GM19372 (cell line): Measurements from ENCODE around the gene CRIM1.

Source experiments
- ATAC-seq: cut with Tn5 transposase; IDR thresholded peaks from one replicate; pipeline ENCODE4 v1.9.1; 2021; ENCODE audit warnings: mild to moderate bottlenecking, low read depth, moderate library complexity; ENCODE audit not compliant: unreplicated experiment

Gene CRIM1

DNA sequence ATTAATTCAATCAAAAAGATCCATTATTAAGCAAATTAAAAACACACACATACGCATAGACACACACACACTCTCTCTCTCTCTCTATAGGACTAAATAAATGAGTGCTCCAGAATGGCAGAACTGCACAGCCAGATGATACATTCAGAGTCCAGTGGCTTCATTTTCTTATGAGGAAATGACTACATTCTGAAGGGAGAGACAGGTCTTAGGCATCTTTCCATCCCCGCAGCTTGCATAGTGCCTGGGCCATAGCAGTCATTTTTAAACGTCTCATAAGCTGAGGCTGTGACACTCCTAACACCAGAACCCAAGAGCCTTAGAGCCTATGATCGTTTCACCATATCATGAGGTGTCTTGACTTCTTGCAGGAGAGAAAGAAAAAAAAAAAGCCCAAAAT lies 211.3 kb downstream of the CRIM1 start:
- ATAC-seq, result no peak

DNA sequence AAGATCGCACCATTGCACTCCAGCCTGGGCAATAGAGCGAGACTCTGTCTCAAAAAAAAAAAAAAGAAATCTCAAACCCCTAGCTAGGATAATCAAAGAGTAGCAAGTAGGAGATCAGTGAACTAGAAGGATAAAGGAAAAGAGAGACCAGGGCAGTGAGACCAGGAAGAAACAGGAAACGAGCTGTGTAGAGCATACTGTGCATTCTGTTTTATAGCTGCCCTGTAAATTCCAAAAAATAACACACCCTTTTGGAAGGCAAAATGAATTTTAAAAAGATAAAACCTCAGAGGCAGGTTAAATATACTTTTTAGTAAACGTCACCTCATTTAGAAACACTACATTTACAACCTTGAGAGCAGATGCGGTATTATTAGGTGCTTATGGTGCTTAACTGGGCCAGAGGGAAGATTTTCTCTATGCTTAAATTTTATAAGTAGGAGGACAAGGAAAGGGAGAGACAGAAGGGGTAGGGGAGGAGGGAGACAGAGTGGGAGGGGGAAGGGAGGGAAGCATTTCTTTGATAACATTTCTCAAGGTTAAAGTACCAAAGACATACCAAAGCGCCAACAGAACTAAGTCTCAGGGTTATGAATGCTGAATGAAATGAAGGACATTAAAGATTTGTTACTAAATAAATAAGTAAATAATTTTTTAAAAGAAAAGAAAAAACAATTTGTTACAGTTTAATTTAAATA lies 212.3 kb downstream of the CRIM1 start:
- no peak for ATAC-seq

DNA sequence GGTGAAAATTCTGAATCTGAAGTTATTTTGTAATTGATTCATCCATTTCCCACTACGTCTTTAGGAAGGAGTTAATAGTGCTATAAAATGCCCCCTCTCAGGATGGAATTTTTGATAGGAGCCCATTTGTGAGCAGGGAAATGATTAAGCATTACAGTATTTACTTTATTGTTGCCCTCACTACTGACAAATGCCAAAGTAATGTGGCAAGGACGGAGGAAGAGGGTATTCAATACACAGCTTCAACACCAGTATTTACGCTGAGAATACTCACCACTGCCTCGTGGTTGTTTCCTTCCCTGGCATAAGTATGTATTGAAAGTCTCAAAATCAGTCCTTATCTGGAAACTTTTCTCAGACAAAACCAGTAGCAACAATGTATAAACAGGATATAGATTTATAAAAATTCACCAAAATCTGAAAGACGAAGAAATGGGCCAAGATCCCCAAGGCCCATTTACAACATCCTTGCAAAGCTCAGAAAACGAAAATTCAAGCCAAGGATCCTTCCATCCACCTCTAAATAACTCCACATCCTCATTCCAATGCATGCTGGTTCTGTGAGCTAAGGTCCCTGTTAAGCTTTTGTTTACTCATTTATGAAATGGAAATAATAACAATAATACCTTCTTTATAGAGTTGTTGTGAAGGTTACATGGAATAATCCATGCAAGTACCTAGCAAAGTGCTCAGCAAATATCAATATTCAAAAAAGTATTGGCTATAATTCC lies 213.1 kb downstream of the CRIM1 start:
- no peak for ATAC-seq

DNA sequence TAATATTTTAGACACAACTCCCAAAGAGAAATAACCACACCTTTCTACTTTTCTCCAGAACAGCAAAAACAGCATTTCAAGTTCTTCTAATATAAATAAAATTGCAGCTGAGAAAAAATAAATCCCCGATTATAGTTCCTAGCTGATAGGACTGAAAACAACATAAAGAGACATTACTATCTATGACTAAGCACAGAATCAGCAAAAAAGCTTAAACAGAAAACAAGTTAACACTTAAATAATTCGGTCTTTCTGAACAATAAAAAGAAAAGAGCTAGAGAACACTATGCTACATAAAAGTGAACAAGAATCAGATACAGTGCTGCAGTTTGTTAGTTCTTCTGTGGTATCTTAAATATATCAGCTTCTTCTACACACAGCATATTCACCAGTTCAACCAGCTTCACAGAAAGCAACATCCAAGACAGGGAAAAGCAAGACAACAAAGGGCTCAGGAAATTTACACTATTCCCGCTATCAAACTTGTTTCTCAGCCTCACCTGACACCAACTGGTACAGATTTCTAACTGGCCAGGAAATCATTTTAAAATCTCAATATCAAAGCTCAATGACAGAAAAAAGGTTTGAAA lies 213.8 kb downstream of the CRIM1 start:
- no peak for ATAC-seq

DNA sequence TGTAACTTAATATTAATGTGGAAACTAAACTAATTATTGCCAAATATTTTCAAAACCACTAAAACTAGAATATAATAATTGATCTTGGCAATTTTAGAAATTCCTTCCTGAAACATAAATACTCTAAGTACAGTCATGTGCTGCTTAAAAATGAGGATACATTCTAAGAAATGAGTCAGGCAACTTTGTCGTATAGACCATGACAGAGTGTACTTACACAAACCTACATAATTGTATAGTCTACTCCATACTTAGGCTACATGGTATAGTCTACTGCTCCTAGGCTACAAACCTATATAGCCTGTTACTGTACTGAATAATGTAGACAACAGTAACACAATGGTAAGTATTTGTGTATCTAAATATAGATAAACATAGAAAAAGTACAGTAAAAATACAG lies 214.8 kb downstream of the CRIM1 start:
- ATAC-seq, result no peak

DNA sequence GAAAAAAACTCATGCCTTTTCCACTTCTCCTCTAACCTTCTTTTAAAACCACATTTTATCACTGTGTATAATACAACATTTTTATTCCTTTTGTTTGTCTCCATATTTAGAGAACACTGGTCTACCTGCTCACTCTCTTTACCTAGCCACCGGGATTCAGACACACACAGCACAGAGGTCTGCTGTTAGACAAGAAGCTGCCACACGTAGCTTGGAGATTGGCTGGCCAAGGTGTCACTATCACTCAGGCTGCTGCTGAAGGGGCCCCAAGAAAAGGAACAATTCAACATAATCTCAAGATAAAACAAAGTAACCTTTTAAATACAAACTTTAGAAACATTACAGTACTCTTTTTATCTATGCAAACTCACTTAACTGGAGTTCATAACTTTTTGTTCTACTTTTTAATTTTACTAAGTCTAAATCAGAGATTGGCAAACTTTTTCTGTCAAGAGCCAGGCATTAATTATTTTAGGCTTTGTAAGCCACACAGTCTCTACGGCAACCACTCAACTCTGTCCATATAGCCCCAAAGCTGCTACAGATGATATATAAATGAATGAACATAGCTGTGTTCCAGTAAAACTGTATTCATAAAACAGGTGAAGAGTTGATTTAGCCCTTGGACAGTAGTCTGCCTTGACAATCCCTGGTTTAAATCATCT lies 216.6 kb downstream of the CRIM1 start:
- no peak for ATAC-seq

DNA sequence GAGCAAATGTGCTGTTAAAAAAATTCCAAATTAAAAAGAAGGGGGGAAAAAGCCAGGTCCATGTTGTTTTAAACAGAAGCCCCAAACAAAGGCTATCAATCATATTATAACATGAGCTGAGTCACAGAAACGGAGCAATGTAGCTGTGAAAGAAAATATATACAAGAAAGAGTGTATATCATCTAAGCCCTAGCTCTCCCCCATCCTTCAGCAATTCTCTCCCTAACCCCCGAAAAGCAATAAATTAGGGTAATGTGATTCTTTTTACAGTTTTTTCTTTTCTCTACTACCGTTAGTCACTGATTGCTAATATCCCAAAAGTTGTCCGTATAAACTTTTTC lies 217.1 kb downstream of the CRIM1 start:
- no peak for ATAC-seq

DNA sequence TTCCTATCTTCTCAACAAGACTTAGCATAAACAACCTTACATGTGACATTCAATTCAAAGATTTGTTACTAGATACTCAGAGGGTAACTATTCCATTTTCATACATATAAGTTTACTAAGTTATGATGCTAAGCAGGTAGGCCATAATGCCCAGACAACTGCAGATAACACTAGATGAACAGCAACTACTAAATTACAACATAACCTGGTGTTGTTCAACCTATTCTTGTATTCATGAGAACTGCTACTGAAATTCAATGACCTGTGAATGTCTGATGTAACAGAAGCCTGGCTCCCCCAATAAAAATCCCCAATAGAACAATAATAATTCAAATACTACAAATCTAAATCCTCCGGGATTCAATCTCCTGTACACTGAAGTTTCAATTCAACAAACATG lies 217.6 kb downstream of the CRIM1 start:
- no peak for ATAC-seq

DNA sequence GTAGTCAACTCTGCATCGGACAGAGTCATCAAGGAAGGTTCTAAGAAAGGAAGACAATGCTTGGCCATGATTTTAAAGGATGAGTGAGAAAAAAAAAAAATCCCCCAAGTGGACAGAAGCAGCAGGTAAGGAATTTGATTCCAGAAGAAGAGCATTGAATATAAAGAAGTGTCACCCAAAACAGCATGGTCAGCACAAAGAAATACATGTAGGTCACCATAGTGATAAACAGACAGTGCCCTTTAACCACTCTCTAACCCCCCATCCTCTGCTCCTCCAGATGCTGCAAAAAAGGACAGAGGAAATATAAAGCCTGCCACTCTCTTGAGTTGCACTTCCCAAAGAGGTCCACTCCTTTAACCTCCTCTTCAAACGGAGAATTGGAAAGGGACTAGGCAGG lies 219.0 kb downstream of the CRIM1 start:
- ATAC-seq, result no peak

DNA sequence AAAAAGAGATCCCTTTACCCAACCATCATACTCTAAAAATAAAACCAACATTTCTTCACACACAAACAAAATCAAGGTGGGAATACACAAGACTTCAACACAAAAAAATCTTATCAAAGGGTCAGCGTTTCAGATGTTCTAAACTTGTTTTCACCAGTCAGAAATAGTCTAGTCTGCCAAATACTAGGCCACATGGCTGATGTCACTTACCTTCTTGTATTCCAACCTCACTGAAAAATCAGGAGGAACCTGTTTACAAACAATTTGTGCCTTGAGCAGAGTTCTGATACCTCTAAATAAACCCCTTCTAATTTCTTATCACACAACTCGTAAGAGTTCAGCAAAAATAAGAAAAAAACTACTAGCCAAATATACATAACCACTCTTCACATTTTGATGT lies 222.3 kb downstream of the CRIM1 start:
- ATAC-seq, result no peak

DNA sequence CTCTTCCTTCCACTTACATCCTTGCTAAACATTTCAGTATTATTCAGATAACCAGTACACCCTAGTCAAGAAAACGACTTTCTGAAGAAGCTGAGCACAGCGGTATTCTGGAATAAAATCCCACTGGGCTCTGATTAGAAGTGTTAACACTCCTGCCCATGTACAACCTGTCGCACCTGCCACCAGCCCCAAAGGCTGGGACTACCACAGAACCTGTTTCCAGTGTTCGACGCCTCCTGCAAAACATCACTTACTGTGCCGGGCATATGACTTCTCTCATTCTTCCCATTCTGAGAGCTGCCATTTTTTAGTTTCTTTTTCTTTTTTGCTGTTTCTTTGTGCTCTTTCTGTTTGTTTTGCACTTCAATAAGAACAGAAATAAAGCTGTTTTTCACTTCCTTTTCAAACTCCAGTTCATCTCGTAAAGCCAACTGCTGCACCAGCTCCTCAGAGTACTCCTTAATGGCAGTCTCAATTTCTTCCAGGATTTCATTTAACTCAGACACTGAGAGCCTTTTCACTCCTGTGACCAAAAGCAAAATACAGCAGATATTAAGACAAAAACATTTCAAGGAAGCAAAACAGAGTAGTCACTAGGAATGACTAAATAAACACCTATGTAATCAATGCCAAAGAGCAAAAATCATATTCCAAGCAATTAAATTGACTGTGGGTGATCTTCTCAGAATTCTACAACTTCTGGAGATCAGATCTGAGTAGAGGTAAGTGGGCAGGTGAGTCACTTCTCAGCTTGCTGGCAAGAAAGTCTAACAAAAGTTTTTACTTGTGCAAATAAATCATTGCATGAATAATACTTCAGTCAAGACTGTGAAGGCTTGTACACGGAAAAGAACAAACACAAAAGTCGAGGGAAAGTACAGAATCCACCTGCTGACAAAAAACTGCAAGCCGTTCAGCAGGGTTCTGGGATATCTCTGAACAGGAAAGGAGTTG lies 223.0 kb downstream of the CRIM1 start:
- ATAC-seq, result no peak

DNA sequence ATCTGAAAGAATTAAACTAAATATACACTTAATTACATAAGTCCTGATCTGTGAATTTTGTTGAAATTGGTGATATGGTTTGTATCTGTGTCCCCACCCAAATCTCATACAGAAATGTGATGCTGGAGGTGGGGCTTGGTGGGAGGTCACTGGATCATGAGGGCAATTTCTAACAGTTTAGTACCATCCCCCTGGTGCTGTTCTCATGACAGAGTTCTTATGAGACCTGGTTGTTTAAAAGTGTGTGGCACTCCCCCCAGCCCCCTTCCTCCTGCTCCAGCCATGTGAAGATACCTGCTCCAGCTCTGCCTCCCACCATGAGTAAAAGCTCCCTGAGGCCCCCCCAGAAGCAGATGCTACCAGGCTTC lies 223.7 kb downstream of the CRIM1 start:
- ATAC-seq, result no peak

DNA sequence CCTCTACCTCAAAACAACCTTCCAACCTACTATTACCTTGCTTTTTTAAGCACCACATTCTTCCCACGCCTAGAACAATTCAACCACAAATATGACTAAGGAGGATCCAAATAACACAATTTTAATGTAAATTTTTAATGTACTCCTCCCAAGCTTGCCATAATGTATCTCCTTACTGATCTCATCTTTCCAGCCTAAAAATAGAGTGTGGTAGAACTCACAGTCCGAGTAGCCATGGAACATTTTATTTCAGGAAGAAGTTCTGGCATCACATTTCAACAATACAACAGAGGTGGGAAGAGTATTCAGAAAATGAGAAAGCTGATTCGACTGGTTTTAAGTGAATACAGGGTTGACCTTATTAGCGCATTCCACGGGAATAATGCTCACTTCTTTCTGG lies 227.0 kb downstream of the CRIM1 start:
- ATAC-seq, result no peak

DNA sequence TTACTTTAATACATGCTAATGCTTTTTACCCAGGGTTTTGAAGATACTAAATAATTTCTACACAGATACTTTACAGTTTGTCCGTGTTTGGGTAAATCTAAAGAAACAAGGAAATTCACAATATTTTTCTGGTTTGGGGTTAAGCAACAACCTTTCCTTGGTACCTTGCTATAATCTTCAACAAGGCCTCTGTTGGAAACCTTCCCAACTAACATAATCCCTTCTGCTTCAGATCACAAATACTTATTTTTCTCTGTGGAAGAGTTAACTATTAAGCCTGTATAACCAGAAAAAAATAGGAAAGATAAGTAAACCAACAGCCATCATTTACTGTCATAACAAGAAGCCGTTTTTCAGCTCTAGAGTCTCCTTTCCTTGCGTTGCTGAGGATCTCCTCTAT lies 227.4 kb downstream of the CRIM1 start:
- no peak for ATAC-seq

DNA sequence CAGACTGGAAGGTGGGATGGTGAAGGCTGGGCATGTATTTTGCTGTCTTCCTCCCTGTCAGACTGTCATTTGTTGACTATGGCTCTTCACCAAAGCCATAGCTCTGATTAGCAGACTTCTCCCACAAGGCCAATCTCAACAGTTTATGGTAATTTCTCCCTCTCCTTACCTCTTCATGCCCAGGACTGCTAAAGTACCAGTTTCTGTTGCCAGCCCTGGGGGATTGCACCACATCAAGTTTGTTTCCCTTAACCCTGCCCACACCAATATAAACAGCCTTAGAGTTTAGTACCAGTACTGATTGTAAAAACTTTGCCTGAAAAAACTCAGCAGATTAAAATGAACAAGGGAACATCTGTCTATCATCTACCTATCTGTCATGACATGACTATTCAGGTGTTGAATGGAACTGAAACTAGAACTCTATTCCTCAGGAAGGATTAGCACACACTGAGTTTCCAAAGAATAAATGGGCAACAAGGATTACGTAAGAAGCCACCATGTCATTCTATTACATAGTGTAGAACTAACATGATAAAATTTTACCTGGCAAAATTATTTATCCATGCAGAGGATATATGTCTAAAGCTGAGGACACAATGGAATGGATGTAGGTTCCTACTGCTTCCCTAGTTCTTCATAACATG lies 228.7 kb downstream of the CRIM1 start:
- ATAC-seq, result no peak

DNA sequence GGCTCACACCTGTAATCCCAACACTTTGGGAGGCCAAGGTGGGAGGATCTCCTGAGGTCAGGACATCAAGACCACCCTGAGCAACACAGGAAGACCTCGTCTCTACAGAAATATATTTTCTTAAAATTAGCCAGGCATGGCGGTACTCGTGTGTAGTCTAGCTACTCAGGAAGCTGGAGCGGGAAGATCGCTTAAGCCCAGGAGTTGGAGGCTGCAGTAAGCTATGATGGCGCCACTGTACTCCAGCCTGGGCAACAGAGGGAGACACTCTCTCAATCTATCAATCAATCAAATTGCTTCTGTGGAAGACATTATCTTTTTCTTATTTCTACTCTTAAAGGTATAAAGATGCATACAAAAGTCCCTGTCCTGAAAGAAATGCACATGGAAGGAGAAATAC lies 231.1 kb downstream of the CRIM1 start:
- no peak for ATAC-seq

DNA sequence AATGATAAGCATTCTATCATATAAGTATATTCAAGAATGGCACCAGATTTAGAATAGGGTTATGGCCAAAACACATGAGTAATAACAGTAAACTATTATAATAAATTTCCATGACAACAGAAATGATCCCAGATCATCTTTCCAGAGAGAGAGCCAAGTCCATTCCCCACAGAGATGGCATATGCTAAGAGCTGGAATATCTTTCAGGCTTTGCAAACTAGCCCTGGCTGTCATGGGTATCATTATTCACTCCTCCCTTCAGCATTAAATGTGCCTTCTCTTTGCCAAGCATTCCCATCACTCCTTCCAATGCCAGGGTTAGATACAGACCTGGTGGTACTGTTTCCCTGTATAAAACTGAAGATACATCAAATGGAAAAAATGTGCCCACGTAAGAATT lies 231.5 kb downstream of the CRIM1 start:
- ATAC-seq, result no peak

DNA sequence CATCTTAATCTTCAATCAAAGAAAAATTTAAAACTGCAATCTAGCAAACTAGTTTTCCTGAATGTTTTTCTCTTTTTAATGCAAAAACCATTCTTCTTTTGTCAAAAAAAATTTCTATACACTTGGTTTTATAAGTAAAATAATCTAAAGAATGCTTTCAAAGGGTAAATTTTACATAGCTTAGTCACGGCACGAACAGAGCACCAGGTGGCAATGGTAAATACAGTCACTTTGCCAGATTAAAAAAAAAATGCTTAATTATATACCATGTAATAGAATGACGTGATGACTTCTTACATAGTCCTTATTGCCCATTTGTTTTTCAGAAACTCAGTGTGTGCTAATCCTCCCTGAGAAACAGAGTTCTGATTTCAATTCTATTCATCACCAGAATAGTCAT lies 232.0 kb downstream of the CRIM1 start:
- ATAC-seq, result no peak

DNA sequence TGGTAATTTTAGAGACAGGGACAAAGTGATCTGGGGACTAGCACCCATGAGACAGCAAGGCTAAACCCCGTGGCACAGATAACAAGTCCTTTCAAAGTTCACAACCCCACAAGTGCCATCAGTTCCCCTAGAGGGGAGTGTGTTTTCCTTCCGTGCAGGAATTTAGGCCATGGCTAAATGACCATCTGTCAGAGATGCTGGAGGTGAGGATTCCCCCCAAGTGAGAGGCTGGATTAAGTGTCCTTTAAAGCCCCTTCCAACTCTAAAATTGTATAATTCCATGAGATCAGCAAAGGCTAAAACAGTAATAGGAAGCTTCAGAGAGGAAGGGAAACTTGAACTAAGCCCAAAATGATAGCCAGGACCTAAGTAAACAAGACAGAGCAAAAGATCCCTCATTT lies 233.7 kb downstream of the CRIM1 start:
- no peak for ATAC-seq

DNA sequence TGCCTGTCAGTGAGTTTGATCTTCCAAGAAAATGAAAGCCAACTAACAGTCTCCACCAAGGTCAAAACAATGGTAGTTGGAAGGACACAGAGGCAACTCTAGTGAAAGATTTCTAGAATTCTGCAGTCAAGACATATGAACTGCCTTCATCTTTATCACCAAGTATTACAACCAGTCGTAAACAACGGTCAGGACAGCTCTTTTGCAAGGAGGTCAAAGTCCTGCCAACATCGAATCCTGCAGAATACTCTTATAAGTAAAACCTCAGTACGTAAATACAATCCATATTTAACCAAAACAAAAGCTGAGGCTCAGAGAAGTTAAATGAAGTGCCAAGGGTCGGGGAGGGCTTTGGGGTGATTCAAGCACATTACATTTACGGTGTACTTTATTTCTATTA lies 239.3 kb downstream of the CRIM1 start:
- no peak for ATAC-seq
